Measurements from ENCODE around the gene LTBP1. TPM values are rescaled to one million over a fixed set of nuclear protein-coding genes. Genes with fewer than 3 reads are reported as not detected.

Gene LTBP1
- total RNA-seq, 1 donor from 2014 or later, result 246 TPM

GRCh38 chr2:32932825-32933755 lies 13.7 kb upstream of the LTBP1 start:
- DNase-seq (ENCODE audit: low spot score), result no peak

- DNase-seq (ENCODE audit: low spot score), result no peak
Observed at GRCh38 chr2:32933756-32934095, 13.0 kb upstream of the LTBP1 start.

GRCh38 chr2:32937602-32938448 lies 8.9 kb upstream of the LTBP1 start:
- DNase-seq (ENCODE audit: low spot score), result peak; percentile 71

GRCh38 chr2:32938934-32939333 lies 7.8 kb upstream of the LTBP1 start:
- no peak for DNase-seq (ENCODE audit: low spot score)

GRCh38 chr2:32940316-32940997 lies 6.3 kb upstream of the LTBP1 start:
- no peak for DNase-seq (ENCODE audit: low spot score)

GRCh38 chr2:32941944-32942690 lies 4.6 kb upstream of the LTBP1 start:
- no peak for DNase-seq (ENCODE audit: low spot score)

- DNase-seq (ENCODE audit: low spot score), result no peak
Observed at GRCh38 chr2:32942793-32943485, 3.8 kb upstream of the LTBP1 start.

GRCh38 chr2:32945286-32945685 lies 1.5 kb upstream of the LTBP1 start:
- no peak for DNase-seq (ENCODE audit: low spot score)

- DNase-seq (ENCODE audit: low spot score), result peak; percentile 29
Observed at GRCh38 chr2:32947076-32947483, 327 bp downstream of the LTBP1 start.

- peak; percentile 43 for DNase-seq (ENCODE audit: low spot score)
Observed at GRCh38 chr2:32947484-32948143, 861 bp downstream of the LTBP1 start.

GRCh38 chr2:32948266-32948665 lies 1.5 kb downstream of the LTBP1 start:
- no peak for DNase-seq (ENCODE audit: low spot score)

GRCh38 chr2:32949260-32949659 lies 2.5 kb downstream of the LTBP1 start:
- DNase-seq (ENCODE audit: low spot score), result no peak

- no peak for DNase-seq (ENCODE audit: low spot score)
Observed at GRCh38 chr2:32951672-32952071, 4.9 kb downstream of the LTBP1 start.

- no peak for DNase-seq (ENCODE audit: low spot score)
Observed at GRCh38 chr2:32952761-32953476, 6.2 kb downstream of the LTBP1 start.

GRCh38 chr2:32954206-32954605 lies 7.5 kb downstream of the LTBP1 start:
- no peak for DNase-seq (ENCODE audit: low spot score)

- no peak for DNase-seq (ENCODE audit: low spot score)
Observed at GRCh38 chr2:32958821-32959220, 12.1 kb downstream of the LTBP1 start.

GRCh38 chr2:32960238-32960637 lies 13.5 kb downstream of the LTBP1 start:
- DNase-seq (ENCODE audit: low spot score), result no peak

- DNase-seq (ENCODE audit: low spot score), result no peak
Observed at GRCh38 chr2:32960647-32961403, 14.1 kb downstream of the LTBP1 start.

GRCh38 chr2:32962690-32963089 lies 15.9 kb downstream of the LTBP1 start:
- peak; percentile 40 for DNase-seq (ENCODE audit: low spot score)

Measured in umbilical cord (tissue), 2 donors.